Astrocyte of the spinal cord (primary cell): ENCODE data around the gene TUFT1.

ENCODE experiments used
- DNase-seq: peaks from one replicate; pipeline ENCODE4 v3.0.0; 2011; ENCODE audit warnings: low read depth, low spot score
- H3K4me3 ChIP-seq: 2 replicates; pipeline ENCODE4 v1.5.1; 2011; ENCODE audit warnings: low read depth, mild to moderate bottlenecking, low read length, moderate library complexity
- in situ Hi-C: cut with HindIII; loops from 2 replicates; pipeline ENCODE4 v1.10.0; 2017; ENCODE audit warnings: low sequenced_read_pairs
- TF ChIP-seq, protein P1 (sequence below): IDR thresholded peaks from 2 replicates; pipeline ENCODE4 v1.5.1; 2012; ENCODE audit warnings: low read depth, mild to moderate bottlenecking, low read length, inconsistent platforms

TUFT1 gene

DNA sequence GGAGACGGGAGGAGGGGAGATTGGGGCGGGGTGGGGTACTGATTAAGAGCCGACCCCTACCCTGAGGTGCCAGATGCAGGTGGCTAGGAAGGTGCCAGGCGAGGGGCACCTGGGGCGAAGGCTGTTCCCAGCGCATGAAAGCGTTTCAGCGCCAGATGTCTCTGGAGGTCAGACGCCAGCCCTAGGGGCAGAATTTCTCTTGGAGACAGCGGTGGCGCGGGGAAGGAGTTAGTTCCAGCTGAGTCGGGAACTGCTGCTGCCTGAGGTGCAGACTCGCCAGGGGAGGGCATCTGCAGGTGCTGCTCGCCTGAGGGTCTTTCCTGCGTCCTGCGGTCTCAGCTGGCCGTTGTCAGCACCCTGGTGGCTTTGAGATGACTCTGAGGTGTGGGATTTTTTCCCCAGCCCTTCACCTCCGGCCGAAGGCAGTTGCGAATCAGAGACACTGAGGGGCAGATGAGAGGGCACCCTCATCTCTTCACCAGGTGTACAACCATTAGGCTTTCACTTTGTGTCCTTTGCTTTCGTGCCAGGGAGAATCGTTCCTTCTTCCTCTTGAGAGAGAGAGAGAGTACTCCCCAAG, 28.4 kb upstream of the TUFT1 start:
- H3K4me3 ChIP-seq = peak overlapping the region; percentile 45
- DNase-seq = no peak
- TF ChIP-seq, protein P1, sequence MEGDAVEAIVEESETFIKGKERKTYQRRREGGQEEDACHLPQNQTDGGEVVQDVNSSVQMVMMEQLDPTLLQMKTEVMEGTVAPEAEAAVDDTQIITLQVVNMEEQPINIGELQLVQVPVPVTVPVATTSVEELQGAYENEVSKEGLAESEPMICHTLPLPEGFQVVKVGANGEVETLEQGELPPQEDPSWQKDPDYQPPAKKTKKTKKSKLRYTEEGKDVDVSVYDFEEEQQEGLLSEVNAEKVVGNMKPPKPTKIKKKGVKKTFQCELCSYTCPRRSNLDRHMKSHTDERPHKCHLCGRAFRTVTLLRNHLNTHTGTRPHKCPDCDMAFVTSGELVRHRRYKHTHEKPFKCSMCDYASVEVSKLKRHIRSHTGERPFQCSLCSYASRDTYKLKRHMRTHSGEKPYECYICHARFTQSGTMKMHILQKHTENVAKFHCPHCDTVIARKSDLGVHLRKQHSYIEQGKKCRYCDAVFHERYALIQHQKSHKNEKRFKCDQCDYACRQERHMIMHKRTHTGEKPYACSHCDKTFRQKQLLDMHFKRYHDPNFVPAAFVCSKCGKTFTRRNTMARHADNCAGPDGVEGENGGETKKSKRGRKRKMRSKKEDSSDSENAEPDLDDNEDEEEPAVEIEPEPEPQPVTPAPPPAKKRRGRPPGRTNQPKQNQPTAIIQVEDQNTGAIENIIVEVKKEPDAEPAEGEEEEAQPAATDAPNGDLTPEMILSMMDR = no peak
- in situ Hi-C loops = no loop called here

DNA sequence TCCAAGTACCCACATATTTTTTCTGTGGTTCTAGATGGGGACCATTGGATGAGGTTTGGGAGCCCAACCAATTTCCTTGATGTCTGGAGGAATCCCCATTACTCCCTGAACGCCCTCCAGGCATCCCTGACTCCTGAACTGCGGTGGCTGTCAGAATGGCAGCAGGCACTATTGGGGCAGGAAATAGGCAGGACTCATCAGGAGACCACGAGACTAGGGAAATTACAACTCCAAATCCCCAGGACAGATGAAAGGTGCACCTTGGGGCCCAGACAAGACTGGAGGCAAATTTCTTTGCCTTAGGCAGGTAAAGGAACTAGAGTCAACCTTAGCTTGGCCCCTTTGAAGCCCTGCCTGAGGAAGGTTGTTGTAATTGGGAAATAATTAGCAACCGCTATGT, 27.8 kb upstream of the TUFT1 start:
- DNase-seq = no peak
- in situ Hi-C loops = no loop called here
- no peak overlapping the region for H3K4me3 ChIP-seq
- TF ChIP-seq, protein P1 = no peak

DNA sequence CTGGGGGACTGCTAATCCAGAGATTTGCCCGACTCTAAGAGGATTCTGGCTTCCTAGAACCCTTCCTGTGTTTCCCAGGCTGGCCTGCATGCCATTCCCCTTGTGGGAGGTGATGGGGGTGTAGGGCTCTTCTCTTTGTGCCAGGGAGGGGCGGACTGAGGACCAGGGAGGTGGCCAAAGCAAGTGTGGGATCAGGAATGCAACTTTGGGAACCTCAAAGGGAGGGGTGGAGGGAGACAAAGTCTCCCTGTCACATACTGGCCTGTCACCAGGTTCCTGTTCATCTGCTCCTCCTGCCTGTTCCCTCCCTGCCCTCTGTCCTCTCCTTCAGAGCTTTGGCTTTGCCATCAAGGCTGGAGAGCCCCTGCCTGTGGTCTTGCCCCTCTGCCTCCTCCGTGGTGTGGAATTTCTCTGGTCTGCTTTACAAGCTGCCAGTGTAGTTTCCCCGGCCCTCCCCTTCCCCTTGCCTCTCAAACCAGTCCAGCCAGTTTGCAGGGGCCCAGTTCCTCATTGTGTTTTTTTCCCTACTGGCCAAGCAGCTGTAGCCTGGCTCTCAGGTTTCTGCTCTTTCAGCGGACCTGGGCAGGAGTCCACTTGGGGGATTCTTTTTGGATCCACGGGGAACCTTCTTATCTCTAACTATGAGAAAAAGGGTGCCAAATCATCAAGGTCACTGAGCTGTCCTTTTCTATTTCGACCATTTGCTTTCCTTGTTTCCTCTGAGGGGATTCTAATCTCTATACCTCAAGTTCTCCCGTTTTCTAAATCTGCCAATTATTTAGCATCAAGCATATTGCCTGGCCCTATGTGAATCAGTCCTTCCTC, 27.1 kb upstream of the TUFT1 start:
- no peak overlapping the region for H3K4me3 ChIP-seq
- TF ChIP-seq, protein P1 = no peak
- DNase-seq = no peak
- in situ Hi-C loops = no loop called here

DNA sequence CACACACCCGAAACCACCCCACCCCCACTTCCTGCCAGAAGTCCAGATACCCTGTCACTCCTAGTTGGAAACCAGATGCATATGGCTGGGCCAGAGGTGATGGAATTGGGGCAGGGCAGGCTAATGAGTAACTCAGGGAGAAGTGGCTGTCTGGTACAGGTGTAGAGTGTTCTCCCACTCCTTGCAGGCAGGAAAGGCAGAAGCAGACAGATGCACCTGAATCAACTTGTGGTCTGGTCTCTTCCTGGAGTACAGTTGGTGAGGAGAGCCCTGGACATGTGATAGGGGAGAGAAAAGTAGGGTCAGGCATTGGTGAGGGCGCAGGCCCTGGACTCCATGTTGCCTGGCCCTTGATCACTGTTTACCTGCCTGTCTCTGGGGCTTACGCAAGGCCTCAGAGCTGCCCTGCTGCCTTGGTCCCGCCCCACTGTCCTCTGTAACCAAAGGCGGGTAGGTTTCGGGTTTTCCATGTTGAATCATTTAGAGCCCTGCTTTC, 26.4 kb upstream of the TUFT1 start:
- H3K4me3 ChIP-seq = no peak overlapping the region
- DNase-seq = no peak
- TF ChIP-seq, protein P1 = no peak
- in situ Hi-C loops = no loop called here

DNA sequence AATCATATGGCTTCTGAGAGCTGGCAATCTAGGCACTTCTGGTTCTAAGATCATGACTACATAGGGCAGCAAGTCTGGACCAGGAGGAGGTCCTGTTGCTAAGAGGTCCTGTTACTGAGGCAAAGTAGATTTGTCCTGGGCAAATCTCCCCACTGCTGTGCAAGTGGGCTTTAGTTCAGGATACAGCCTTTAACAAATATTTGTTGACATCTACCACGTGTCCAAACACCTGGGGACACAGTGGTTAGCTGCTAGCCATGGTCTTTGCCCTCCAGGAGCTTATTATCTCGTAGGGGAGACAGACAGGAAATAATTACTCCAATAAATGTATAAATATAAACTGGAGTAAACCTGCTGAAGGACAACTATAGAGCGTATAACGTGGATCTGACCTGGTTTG, 25.7 kb upstream of the TUFT1 start:
- H3K4me3 ChIP-seq = no peak overlapping the region
- DNase-seq = no peak
- TF ChIP-seq, protein P1 = no peak
- in situ Hi-C loops = no loop called here

DNA sequence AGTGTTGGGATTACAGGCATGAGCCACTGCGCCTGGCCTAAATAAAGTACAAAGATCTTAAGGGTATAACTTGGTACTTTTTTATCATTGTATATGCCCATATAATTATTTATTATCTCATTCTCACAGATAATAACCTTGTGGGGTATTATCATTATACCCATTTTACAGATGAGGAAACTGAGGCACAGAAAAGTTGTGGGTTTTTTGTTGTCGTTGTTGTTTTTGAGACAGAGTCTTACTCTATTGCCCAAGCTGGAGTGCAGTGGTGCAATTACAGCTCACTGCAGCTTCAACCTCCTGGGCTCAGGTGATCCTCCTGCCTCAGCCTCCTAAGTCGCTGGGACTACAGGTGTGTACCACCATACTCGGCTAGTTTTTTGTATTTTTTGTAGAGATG, 24.8 kb upstream of the TUFT1 start:
- DNase-seq = no peak
- H3K4me3 ChIP-seq = no peak overlapping the region
- in situ Hi-C loops = no loop called here
- TF ChIP-seq, protein P1 = no peak
